HG02973 (cell line): Measurements from ENCODE around the gene TRNT1.

Experiments used
- ATAC-seq: cut with Tn5 transposase; IDR thresholded peaks from one replicate; pipeline ENCODE4 v1.9.1; 2021; ENCODE audit warnings: moderate library complexity; ENCODE audit not compliant: unreplicated experiment

TRNT1 gene

DNA sequence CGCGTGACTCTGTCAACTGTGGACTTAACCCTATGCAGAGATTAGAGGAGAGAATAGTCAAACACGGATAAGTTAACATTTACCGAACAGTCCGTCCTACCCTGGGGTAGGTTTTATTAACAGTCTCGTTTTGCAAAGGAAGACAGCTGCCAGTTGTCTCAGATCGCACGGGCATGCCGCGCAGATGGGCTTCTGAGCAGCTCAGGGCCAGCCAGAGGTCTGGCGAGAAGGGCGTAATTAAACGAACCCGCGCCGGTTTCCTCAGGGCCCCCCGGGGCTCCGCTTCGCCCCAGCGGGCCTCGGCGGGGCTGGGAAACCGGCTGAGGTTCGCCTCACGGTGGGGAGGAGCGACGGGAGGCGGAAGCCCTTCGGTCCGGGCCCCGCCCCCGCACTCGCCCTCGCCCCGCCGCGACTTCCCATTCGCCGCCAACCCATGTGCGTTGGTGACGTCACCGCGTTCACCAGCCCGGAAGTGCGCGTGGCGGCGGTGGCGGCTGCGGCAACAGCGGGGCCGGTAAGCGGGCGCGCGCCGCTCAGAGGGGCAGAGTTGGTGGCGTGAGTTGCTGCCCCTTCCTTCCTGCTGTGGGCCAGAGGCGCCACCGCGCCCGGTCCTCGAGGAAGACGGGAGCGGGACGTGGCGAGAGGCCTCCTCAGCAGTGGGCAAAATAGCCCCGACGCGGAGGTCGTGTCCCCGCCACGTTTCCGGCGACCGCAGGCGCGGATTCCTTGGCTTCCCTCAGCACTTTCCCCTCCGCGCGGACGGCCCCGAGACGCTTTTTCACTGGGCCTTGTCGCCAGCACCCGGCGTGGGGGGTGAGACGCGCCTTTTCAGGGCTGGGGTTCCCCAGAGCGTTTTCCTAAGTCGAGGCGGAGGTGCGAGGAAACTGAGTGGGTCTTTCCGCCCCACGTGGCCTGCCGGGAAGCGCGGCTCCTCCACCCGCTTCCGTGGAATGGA, at the start of gene TRNT1:
Gene TRNT1 (plus strand): TSS at position 464 of the 955 bp plus-strand sequence. CDS start 2,101 bp downstream, outside the sequence.
- ATAC-seq = peak; percentile 96

DNA sequence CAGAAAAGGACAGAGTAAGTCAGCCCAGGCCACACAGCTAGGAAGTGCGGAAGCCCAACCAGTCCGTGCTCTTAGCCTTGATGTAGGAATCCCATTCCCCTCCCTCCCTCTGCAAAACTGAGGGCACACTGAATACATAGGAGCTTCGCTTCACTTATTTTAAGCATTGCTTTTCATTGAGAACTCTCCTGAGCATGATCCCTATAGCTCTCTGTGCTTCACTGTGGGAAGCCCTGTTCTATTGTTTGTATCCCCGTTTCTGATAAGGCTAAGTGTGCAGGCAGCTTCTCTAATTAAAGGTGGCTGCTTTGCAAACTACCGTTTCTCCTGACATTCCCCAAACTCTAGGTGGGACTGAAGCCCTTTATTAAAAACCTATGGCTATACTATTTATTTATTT, 46.4 kb upstream of the TRNT1 start:
- ATAC-seq = no peak

DNA sequence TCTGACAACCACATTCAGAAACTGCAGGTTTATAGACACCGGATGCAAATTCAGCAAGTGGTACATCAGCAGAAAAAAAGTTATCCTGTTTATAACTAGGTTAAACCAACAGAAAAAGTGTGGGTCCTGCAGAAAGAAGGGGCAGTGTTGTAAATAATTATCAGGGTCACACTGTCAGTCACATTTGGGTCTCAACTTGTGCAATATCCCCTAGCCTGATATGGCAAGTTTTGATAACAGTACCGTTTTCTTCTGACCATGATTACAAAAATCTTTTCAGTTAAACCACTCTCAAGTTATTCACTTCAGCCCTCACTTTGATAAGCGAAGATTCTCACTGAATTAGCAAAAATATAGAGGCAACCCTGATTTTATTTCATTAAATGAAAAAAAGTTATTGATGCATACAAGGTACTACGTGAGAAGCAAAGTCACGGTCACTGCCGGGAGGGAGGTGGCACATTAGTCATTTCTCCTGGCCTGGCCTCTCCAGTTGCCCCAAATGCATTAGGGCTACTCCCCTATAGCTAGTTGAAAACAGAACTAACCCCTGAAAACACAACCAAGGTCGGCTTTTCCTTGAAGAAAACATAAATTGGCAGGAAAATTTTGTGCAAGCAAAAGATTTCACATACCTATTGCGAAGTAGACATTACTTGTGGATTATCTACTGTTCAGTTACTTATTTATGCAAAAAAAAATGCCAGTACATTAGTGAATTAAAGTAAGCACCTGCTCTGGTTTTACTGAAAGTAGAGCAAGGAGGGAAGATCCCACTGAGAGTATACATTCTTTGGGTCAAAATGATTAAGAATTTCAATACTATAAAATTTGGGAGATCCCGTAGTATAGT, 45.1 kb upstream of the TRNT1 start:
- ATAC-seq = peak; percentile 32

DNA sequence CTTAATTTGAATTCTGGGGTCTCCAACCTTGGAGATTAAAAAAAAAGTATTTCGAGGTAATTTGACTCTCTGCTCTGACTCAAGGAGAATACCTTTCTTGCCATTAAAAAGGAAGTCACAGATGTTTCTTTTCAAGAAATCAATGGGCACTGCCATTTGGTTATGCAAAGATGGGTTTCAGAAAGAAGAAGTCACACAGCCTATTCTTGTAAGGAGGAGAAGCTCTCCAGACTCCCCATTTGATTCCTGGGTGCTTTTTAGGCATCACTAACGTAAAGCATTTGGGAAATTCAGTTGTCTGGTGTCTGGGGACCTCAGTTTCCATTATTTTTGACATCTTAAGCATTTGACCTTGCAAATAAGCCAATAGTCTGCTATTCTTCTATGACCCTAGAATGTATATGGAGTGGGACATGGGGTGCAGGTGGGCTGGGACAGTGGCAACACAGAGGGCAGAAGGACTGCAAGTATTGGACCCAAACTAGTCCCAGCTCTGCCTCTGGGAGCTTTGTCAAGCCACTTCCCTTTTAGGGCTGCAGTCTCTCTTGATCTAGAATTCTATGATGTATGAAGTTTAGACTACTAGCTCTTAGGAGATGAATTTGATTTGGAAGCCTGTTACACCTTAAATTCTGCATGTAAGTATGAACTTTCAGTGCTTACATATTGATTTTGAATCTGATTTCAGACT, 44.4 kb upstream of the TRNT1 start:
- ATAC-seq = peak; percentile 71

DNA sequence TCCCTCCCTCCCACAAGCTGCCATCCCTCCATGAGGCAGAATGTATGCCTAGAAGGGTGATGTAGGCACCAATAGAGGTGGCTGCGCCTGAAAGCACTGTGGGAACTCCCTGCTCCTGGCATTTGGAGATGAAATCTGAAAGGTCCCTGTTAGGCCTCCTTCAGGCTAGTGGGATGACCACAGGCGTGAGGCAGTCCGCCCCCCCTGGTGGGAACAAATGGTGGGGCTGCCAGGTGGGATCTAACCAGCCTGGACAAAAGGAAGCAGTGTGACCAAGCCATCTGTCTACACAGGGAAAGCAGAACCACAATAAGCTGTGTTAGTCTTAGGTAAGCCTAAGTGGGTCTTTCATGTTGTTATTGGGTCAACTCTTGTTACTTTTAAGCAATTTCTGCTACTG, 41.9 kb upstream of the TRNT1 start:
- ATAC-seq = no peak

DNA sequence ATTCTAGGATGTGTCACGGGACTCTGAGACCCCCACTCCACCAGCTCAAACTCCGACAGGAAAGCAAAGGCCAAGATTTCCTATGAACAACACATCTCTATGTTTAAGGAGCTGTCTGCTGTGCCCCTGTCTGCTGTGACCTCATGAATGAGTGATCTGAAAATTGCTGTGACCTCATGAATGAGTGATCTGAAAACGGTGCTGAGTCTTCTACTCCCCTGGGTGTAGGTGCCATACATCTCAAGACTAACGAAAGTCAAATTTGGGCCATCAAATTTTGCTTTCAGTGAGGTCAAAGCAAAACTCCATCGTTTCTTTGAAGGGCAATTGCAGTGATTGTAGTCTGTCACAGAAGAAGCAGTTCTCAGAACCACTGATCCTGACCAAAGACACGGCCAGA, 41.0 kb upstream of the TRNT1 start:
- ATAC-seq = peak; percentile 30

DNA sequence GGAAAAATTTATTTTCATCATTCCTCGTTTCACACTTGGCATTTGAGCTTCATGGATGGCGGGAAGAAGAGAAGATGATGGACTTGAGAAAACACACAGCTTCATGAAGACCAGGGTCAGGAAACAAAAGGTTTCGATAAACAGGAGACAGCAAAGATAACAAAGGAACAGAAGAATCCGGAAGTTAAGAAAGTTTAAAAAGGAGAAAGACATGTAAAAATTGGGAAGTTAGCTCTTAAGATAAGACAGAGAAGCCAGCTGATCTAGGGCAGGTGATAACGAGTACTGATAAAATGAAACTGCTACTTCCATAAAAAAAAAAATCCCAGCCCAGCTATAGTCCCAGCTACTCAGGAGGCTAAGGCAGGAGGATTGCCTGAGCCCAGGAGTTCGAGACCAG, 40.5 kb upstream of the TRNT1 start:
- no peak for ATAC-seq

DNA sequence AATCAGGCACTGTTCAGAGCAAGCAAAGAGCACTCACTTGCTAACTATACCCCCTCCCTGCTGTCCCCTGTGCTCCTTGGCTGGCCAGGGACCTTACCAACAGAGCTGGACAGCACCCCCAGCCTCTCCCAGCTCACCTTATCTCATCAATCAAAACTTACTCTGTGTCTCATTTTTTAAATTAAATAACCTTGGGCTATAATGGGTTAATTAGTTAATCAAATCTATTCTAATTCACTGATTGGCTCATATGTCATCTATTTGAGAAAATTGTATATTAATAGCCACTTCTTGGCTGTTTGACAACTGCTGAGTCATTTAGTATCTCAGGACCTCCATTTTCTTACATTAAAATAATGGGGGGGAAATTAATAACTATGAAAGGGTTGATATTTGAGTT, 39.5 kb upstream of the TRNT1 start:
- ATAC-seq = no peak

DNA sequence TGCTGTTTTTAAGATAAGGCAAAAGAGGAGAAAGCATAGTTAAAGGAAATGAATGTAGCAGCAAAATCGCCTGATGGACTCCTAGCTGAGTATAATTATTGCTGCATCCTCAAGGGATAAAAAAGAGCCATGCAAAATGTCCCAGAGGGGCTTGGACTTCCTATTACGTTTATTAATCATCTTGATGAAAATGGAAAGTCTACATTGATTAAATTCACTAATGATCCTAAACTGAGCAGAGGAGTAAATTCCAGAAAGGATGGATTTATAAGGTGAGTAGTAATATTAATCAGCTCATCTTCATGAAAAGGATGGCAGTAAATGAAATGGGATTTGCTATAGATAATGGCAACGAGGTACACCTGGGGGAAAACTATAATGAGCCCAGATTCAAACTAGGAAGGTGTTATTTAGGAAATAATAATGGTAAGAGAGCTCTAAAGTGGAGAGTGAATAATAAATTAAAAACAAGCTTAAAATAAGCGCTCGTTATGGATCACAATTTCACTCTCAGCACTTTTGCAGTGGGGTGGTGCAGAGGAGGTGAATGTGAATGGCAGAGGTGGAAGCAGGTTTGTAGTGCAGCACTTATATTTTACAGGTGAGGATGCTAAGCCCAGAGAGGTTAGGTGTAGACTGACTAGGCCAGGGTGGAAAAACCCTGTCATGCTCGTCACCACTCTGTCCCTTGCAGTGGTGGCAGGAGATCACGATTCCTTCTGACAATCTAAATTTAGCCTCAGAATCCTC, 38.8 kb upstream of the TRNT1 start:
- no peak for ATAC-seq

DNA sequence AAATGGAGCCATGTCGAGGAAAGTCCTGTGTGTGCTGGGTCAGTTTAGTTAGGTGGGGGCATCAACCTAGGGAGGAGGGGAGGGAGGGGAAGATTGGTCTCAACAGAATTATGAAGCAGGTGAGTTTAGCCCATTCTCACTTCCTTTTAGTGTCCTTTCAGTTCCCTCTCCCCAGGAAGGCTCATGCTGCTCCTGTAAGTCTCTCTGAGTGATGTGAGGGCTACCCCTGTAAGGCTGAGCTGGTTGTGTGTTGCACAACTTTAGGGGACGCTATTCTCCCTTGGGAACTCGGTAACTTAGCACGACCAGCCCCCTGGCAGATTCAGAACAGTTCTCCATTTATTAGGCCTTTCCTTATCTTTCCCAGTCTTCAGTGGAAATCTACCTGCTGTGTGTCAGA, 37.7 kb upstream of the TRNT1 start:
- peak; percentile 98 for ATAC-seq

DNA sequence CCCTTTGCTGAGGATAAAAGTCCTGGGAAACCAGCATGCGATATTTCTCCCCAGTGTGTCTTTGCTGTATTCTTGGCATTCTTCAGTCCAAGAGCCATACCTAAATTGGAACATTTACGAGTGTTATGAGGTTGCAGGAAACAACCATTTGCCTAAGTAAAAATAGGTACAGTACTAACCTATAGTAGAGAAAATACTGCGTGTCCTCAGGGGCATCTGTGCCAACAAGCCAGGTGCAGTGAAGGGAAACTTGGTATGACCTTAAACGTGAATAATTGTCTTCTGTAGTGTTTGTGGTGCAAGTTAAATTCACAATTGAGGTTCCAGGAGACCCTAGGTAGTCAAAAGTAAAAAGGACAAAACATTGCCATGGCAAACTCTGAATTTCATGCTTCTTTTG, 28.8 kb upstream of the TRNT1 start:
- no peak for ATAC-seq

DNA sequence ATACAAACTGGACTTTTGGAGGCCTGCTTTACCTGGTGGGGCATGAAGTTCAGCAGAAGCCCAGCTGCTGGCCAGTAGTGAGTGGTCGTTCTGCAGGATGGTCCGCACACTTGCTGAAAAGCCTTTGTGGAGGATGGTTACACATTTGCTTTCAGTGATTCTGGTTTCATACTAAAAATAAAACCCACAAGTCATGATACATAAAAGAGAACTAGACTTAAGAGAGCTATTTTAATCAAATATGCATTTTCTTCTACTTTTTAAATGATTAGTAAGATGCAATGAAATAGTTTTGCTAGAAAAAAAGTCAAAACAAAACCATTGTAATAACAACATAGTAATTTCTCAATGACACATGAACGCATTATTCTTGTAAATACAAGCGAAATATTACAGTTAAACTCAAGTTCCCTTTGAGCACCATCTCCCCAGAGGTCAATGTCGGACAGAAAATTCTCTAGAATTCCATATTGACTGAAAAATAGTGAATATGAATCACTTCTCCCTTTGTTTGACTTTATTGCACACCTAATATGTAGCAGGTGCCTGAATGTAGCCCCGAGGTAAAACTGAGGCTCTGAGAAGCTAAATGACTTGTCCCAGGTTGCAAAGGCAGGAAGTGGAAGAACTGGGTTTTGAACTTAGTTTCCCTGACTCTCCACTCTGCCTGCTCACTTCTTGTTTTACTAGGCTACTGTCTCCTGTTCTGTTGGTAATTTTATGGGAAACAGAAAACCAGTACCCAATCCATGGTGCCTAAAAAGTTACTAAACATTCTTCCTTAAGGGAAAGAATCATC, 24.9 kb upstream of the TRNT1 start:
- peak; percentile 73 for ATAC-seq

DNA sequence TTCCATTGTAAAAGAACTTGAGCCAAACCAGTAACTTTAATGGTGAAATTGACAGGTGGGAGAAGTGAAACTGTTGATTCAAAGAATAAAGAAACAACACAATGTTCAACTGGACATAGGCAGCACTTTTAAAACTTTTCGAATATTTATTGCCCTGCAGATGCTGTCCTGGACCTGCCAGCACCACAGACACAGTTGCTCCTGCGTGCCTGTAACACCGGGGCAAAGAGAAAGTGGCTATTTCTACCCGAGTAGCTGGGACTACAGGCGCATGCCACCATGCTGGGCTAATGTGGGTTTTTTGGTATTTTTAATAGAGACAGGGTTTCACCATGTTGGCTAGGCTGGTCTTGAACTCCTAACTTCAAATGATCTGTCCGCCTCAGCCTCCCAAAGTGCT, 24.0 kb upstream of the TRNT1 start:
- no peak for ATAC-seq

DNA sequence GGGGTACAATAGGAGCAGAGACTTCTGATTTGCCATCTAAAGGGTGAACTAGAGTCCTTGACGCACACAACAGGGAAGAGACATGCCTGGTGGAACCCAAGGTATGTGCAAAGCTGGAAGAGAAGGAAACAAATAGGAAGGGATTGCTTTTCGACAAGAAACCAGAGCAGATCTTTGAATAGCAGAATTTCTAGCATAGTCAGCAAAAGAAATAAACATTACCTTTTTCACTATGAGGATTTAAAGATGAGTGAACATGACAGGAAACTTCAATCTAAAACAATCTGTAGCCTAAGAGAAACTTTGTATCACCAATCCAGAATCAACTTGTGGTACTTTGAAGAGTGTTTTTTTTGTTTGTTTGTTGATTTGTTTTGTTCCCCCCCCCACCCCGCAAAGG, 21.5 kb upstream of the TRNT1 start:
- no peak for ATAC-seq

DNA sequence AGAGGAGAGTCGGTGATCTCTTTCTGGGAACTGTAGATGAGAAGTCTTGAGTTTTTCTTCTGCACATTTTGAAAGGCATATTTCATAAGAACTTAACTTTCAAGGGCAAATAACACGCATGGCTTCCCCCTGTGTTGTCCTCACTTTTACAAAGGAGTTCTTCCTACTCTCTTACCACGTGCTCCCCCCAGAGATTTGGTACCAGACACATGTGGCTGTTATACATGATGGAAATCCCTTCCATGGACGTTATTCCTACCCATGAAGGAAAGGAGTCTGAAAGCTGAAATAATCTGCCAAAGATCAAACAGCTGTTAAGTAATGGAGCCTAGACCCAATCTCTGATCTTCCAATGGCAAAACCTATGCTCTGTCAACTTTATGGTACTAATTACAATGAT, 20.9 kb upstream of the TRNT1 start:
- ATAC-seq = no peak

DNA sequence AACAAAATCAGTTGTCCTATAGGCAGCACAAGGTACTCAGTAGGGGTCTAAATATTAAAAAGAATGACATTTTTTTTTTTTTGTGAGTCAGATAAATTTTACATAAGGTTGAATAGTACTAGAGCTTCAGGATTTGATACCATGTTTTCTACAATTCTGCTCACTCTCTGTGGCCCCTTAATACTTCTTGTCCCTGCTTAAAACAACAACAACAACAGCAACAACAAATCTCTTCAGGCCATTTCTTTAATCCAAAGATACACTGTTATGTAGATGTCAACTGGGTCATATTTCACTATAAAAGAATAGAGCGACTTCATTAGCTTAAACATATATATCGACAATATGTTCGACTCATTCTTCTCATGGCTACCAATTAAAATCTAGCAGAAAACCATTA, 19.6 kb upstream of the TRNT1 start:
- ATAC-seq = no peak

DNA sequence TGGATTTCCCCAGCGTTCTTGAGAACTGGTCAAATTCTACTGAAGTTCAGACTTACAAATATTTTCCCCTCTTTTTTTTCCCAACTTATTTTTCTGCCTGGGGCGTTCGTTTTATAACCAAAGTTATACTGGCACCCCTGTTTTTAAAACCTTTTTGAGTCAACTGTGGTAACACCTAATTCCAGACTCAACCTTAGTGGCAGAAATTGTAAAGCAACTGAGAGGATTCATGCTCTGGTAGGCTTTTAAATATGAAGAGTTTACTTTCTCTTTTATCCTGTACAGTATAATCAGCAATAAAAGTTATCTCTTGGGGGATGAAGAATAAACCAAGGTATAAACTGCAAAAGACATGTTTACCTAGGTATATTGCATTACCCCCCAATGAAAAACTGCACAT, 18.9 kb upstream of the TRNT1 start:
- ATAC-seq = no peak

DNA sequence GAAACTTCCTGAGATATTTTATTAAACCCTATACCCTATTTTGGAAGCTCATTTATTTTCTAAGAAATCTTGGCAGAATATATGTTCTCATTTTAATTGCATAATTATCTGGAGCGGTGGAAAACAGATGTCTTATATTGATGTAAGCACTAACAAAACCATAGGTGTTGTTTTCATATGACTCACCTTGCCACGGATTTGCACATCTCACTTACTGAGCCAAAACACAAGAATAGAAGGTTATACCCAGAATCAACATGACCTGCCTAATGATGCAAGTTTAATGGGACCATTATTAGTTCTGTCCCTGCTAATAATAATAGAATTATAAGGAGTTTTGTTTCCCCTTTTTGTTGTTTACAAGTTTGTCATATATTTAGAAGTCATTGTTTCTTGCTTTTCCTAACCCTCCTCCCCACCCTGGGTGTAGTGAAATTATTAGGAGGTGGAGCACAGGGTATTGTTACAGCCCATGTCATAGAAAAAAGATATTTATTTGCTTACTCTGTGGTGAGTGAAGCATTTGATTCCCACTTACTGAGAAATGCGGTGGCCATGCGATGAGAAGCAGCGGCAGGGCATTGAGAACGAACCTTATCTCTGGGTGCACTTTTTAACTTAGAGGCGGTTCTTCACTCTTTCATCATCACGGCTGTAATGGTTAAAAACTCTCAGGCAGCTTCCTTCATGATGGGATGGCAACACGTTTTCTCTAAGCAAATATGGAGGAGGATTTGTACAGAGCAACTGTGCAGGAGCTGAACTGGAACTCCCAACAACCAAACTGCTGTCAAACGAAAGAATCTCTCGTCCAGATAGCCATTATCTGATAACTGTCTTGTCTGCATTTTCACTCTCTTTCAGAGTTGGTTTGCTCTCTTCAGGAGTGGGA, 17.1 kb upstream of the TRNT1 start:
- ATAC-seq = peak; percentile 76

DNA sequence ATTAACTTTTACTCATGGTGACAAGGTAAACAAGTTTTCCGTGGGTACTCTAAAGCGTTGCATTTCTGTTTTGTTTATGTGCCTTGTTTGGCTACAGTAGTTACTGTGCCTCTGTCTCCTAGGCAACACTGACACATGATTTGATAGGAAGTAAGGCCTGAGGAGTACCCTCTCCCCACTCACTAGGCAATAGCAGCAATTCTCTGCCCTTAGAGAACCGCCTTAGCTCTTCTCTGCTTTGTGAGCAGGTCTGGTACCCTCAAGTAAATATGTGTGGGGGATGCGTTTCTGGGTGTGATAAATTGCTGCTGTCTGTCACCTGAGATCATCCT, 16.5 kb upstream of the TRNT1 start, which contains the start of gene IL5RA:
Gene IL5RA (minus strand): TSS at position 76 of the 332 bp plus-strand sequence. CDS start 5,390 bp downstream, outside the sequence.
- ATAC-seq = peak; percentile 64
